Panc1 (cell line): ENCODE measurements around the gene LRMDA.

ENCODE experiments used
- CTCF ChIP-seq: fragments of 450-650 bp; IDR thresholded peaks from 2 replicates; pipeline ENCODE4 v1.5.1; 2017; ENCODE audit warnings: mild to moderate bottlenecking
- POLR2AphosphoS5 ChIP-seq: IDR thresholded peaks from 2 replicates; pipeline ENCODE4 v1.6.1; 2012; ENCODE audit warnings: mild to moderate bottlenecking, low read depth, low read length, moderate library complexity
- REST ChIP-seq, 2 experiments: IDR thresholded peaks; 2 replicates each; pipeline ENCODE4 v1.6.1; 2011 to 2012; ENCODE audit warnings: low read depth in 2 of 2, control low read depth in 1 of 2, low read length in 1 of 2, mild to moderate bottlenecking in 1 of 2, moderate library complexity in 1 of 2; ENCODE audit not compliant: insufficient read depth in 1 of 2
- SIN3A ChIP-seq: IDR thresholded peaks from 2 replicates; pipeline ENCODE4 v1.6.1; 2012; ENCODE audit warnings: low read depth, mild to moderate bottlenecking, low read length, moderate library complexity, borderline replicate concordance; ENCODE audit not compliant: insufficient read depth

- TF ChIP-seq REST (IDR thresholded peaks at IDR 0.05; ENCODE audit: insufficient read depth in 1 of 2, low read depth in 2 of 2, low read length in 1 of 2) (no peak), CTCF (no peak), POLR2AphosphoS5 (no peak), SIN3A (no peak)
Observed at GRCh38 chr10:75940742-75941141, 509.3 kb downstream of the LRMDA start.
